Jurkat, Clone E6-1 (cell line): Measurements from ENCODE around the gene CAPN10.
A peak's percentile ranks its signal among the peaks of the same experiment; 100 is the strongest.

Experiments
- DNase-seq: peaks from one replicate; pipeline ENCODE4 v3.0.0-alpha.2; 2011; ENCODE audit warnings: low read depth, low spot score
- H3K4me3 ChIP-seq: 2 replicates; pipeline ENCODE4 v1.5.1; 2011; ENCODE audit warnings: mild to moderate bottlenecking, low read length, control low read depth, moderate library complexity

Gene CAPN10

DNA sequence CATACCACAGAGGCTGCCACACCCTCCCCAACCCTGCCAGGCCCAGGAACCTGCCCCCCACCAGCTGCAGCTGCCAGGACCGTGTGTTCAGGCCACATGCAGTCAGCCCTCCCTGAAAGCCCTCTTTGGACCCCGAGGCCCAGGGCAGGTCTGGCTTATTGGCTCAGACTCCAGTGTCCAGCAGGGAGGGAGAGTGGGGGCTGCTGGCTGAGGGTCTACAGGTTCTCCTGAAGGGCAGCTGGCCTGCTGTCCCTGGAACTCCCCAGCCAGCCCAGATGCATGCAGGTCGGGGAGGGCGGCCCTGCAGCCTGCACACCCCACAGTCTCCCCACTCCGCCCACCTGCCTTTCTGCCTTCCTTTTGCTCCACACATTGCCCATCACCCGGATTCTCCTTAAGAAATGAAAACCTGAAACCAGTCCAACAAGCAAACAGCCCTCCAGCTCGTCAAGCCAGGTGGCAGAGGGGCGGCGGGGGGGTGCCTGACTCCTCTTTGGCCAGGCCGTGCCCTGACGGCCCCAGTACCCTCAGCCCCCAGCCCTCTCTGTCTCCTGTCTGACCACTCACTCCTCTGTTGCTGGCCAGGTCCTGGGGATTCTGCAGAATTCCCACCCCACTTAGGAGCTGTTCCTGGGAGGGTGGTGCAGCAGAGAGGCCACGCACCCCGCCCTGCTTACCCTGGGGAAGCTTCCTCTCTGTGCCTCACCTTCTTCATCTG lies 56.7 kb downstream of the CAPN10 start:
- no peak for DNase-seq

GRCh38 chr2:240643811-240644150 lies 57.2 kb downstream of the CAPN10 start:
- no peak overlapping the region for H3K4me3 ChIP-seq
- no peak for DNase-seq

More for the DNA sequence above, 56.7 kb downstream of the CAPN10 start:
- H3K4me3 ChIP-seq, result no peak overlapping the region

DNA sequence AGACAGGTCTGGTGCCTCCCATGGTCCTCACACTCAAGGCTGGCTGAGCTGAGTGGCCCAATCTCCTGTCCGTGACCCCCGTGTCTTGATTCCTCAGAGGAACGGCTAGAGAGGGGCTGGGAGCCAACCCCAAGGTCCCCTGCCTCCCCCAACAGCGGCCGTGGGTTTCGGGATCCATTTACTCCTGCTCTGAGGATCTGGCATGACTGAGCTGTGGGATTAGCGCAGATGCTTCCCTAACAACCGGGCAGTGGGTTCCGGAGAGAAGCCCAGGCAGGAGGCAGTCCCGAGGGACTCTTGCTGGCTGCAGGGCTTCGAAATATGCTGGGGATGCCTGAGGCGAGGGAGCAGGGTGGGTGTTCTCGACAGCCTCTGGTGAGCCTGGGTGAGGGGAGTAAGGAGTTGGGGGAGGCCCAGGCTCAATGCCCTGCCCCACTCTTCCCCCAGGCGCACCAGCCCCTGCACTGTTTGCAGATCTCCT lies 57.7 kb downstream of the CAPN10 start:
- no peak for DNase-seq
- H3K4me3 ChIP-seq, result no peak overlapping the region

- no peak for DNase-seq
These were observed 58.3 kb downstream of the CAPN10 start for GRCh38 chr2:240644859-240645301.

DNA sequence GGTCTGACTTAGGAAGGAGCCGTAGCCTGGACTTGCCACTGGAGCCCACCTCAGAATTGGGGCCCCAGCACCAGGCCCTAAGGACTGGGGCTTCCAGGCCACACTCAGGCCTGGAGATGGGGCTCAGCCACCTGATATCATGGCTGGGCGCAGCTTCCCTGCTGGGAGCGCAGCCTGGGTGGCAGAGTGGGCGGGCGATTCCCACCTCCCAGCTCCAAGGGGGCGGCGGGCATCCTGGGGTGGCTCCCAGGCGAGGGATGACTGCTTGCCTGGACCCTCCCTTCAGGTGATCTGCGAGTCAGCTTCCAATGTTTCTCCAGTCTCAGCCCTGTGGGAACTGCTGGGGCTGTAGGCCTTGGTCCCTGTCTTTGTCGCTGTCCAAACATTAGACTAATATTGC lies 58.8 kb downstream of the CAPN10 start:
- H3K4me3 ChIP-seq, result no peak overlapping the region
- DNase-seq, result no peak

More at GRCh38 chr2:240644859-240645301, 58.3 kb downstream of the CAPN10 start:
- no peak overlapping the region for H3K4me3 ChIP-seq

DNA sequence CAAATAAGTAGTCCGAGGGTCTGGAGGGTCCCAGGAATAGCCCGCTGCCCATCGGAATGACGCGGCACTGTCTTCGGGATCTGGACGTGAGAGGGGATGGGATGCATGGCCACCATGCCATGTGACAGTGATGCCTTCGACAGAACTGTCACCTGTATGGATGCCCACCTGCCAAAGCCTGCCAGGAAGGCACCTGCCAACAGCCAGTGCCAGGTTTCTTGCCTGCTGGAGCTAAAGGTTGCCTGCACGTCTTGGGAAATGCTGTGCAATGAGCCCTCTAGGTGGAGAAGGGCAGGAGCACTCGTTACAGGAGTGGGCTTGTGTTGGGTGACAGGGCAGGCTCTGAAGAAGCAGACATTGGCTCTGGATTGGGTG lies 59.3 kb downstream of the CAPN10 start:
- DNase-seq, result no peak
- H3K4me3 ChIP-seq, result peak overlapping the region; percentile 25

- DNase-seq, result no peak
- peak overlapping the region; percentile 25 for H3K4me3 ChIP-seq
These were observed 59.8 kb downstream of the CAPN10 start for GRCh38 chr2:240646176-240646899.

- DNase-seq, result no peak
These were observed 60.5 kb downstream of the CAPN10 start for GRCh38 chr2:240646900-240647502.

GRCh38 chr2:240647503-240648154 lies 61.1 kb downstream of the CAPN10 start:
- no peak for DNase-seq
- H3K4me3 ChIP-seq, result no peak overlapping the region

More at GRCh38 chr2:240646900-240647502, 60.5 kb downstream of the CAPN10 start:
- no peak overlapping the region for H3K4me3 ChIP-seq

- DNase-seq, result no peak
- no peak overlapping the region for H3K4me3 ChIP-seq
These were observed 61.7 kb downstream of the CAPN10 start for GRCh38 chr2:240648155-240648649.
